Measurements from ENCODE around the gene ACTL7A. TPM values are rescaled to one million over a fixed set of nuclear protein-coding genes. Genes with fewer than 3 reads are reported as not detected.

ACTL7A gene
- total RNA-seq, 4 donors from 2014 or later, result not detected

DNA sequence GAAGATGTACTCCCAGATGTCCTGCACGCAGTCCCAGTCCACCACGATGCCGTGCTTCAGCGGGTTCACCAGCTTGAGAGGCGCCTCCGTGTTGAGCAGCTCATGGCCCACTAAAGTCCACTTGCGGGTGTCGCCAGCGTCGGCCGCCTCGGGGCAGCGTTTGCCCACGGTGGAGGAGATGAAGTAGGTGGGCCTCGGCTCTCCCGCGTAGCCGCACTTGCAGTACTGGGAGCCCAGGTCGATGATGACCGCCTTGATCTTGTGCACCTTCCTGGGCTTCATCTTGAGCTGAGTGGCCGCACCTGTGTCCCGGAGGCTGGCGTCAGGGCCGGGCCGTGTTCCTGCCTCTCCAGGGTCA lies 6.6 kb upstream of the ACTL7A start:
- Histone ChIP-seq H3K27me3 (no peaks in the 10 kb centered on the region), H3K9me3 (no peaks in the 10 kb centered on the region), H3K4me3 (no peak overlapping the region), H3K36me3 (no peaks in the 10 kb centered on the region), H3K4me1 (no peaks in the 10 kb centered on the region), H3K27ac (no peak overlapping the region)
- TF ChIP-seq, protein P1, sequence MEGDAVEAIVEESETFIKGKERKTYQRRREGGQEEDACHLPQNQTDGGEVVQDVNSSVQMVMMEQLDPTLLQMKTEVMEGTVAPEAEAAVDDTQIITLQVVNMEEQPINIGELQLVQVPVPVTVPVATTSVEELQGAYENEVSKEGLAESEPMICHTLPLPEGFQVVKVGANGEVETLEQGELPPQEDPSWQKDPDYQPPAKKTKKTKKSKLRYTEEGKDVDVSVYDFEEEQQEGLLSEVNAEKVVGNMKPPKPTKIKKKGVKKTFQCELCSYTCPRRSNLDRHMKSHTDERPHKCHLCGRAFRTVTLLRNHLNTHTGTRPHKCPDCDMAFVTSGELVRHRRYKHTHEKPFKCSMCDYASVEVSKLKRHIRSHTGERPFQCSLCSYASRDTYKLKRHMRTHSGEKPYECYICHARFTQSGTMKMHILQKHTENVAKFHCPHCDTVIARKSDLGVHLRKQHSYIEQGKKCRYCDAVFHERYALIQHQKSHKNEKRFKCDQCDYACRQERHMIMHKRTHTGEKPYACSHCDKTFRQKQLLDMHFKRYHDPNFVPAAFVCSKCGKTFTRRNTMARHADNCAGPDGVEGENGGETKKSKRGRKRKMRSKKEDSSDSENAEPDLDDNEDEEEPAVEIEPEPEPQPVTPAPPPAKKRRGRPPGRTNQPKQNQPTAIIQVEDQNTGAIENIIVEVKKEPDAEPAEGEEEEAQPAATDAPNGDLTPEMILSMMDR (IDR thresholded peaks at IDR 0.05), result no peak
- no peak for TF ChIP-seq EP300 (IDR thresholded peaks at IDR 0.05)
- TF ChIP-seq POLR2A (IDR thresholded peaks at IDR 0.05), result no peak
- DNase-seq (ENCODE audit: low spot score in 2 of 2), result no peak
- 94 to 97% methylated on average over 14 to 15 of the region's 25 CpGs for WGBS, 2 donors

DNA sequence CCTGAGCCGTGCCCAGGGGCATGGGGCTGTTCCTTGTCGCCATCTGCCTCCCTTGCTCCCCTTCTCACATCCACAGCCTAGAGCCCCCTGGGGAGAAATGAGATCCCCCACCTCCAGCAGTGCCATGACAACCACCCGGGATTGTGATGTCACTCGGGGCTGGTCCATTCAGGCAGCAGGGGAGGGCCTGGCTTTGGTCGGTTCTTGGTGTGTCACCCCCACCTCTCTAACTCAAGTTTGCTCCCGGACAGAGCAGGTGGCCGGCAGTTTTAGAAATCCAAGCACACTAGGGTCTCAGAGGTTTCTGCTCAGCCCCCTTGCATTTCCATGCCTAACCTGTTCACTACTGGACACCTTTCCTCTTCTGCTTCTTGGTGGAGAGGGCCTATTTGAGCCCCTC lies 6.2 kb upstream of the ACTL7A start, which contains the start of gene ACTL7B:
Gene ACTL7B, minus strand, starts transcription at position 99 of the 400 bp plus-strand sequence. Its CDS starts 56 bp downstream, at position 43.
- Histone ChIP-seq H3K27ac (no peak within 1 kb of the TSS), H3K4me3 (no peak within 1 kb of the TSS), H3K4me1 (no peaks in the 10 kb centered on the region), H3K27me3 (no peaks in the 10 kb centered on the region), H3K36me3 (no peaks in the 10 kb centered on the region), H3K9me3 (no peaks in the 10 kb centered on the region)
- DNase-seq (ENCODE audit: low spot score in 2 of 2), result no peak
- WGBS, 2 donors, result 77 to 82% methylated on average over 5 to 7 of the region's 7 CpGs
- TF ChIP-seq POLR2A (IDR thresholded peaks at IDR 0.05) (no peak), EP300 (IDR thresholded peaks at IDR 0.05) (no peak)

DNA sequence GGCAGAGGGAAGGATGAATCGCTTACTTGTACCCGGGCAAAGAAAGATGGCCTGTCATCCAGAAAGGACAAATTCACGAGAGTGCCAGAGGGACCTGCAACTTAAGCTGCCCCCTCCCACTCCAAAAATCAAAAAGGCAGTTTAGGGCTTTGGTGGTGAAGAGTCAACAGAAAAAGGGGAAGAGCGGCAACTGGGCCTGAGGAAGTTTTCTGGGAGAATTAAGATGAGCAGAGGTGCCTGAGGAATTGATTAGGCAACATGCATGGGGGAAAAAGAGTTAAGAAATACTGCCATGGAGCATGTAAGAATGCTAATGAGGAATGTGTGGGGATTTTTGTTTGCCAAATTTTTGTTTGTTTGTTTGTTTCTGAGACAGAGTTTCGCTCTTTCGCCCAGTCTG lies 4.5 kb upstream of the ACTL7A start:
- TF ChIP-seq EP300 (IDR thresholded peaks at IDR 0.05) (no peak), POLR2A (IDR thresholded peaks at IDR 0.05) (no peak)
- TF ChIP-seq, protein P1 (IDR thresholded peaks at IDR 0.05), result no peak
- H3K27me3 ChIP-seq, result no peaks in the 10 kb centered on the region

DNA sequence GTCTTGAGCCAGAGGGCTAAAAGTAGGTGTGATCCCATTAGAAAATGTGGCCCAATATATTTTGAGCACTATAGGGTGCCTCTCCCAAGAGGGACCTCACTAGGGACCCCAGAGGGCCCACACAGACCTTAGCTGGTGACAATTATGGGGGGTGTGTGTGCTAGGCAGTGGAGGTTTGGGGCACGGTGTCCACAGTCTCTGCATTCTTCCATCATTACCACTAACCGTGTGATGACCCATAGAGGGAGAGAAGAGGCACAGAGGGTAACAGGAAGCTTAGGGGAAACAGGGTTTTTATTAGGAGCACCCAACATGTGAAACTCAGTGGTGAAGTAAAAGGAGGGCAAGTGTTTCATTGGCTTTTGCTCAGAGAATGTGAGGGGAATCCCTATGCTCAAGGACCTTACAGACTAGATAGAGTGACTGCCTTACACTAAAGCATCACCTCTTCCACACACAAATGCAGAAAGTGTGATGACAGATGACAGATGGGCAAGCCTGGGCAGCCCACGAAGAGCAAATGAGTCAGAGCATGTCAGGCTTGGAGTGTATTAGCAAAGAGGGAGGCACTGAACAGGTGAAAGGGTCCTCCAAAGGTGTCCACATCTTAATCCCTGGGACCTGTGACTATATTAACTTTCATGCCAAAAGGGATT lies 2.5 kb upstream of the ACTL7A start:
- WGBS, 2 donors, result 73 to 81% methylated on average over 3 of the region's 3 CpGs
- no peak overlapping the region for H3K4me3 ChIP-seq
- H3K9me3 ChIP-seq, result no peaks in the 10 kb centered on the region
- no peaks in the 10 kb centered on the region for H3K27me3 ChIP-seq
- no peaks in the 10 kb centered on the region for H3K36me3 ChIP-seq
- DNase-seq (ENCODE audit: low spot score in 2 of 2), result no peak
- TF ChIP-seq POLR2A (IDR thresholded peaks at IDR 0.05) (no peak), EP300 (IDR thresholded peaks at IDR 0.05) (no peak)
- TF ChIP-seq, protein P1 (IDR thresholded peaks at IDR 0.05), result no peak
- H3K27ac ChIP-seq, result no peak overlapping the region
- H3K4me1 ChIP-seq, result no peaks in the 10 kb centered on the region

More for the DNA sequence above, 4.5 kb upstream of the ACTL7A start:
- Histone ChIP-seq H3K9me3 (no peaks in the 10 kb centered on the region), H3K36me3 (no peaks in the 10 kb centered on the region), H3K27ac (no peak overlapping the region), H3K4me1 (no peaks in the 10 kb centered on the region), H3K4me3 (no peak overlapping the region)
- 83 to 86% methylated on average over 6 of the region's 6 CpGs for WGBS, 2 donors
- DNase-seq (ENCODE audit: low spot score in 2 of 2), result no peak

DNA sequence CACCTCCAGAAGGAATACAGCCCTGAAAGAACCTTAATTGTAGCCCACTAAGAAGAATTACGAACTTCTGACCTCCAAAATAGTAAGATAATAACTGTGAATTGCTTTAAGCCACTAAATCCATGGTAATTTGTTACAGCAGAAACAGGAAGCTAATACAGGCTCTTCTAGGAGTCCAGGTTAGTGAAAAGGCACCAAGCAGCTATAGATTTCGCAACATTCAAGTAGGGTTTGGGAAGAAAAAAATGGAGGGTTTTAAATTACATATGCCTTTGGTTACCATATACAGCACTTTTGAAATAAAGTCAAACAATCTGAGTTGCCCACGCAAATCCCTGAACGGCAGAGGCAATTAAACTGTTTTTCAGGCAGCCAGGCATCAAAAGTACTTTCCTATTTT lies 1.7 kb upstream of the ACTL7A start:
- 90 to 91% methylated on average over 4 of the region's 4 CpGs for WGBS, 2 donors
- no peak for DNase-seq (ENCODE audit: low spot score in 2 of 2)
- no peaks in the 10 kb centered on the region for H3K4me1 ChIP-seq
- H3K4me3 ChIP-seq, result no peak overlapping the region
- H3K36me3 ChIP-seq, result no peaks in the 10 kb centered on the region
- no peaks in the 10 kb centered on the region for H3K9me3 ChIP-seq
- H3K27me3 ChIP-seq, result no peaks in the 10 kb centered on the region
- no peak for TF ChIP-seq EP300 (IDR thresholded peaks at IDR 0.05)
- TF ChIP-seq POLR2A (IDR thresholded peaks at IDR 0.05), result no peak
- TF ChIP-seq, protein P1 (IDR thresholded peaks at IDR 0.05), result no peak
- no peak overlapping the region for H3K27ac ChIP-seq

Measured in tibial nerve (tissue), 4 donors.